Peyer's patch (tissue), 4 donors: ENCODE data around the gene MARCHF11.

ENCODE experiments used
- POLR2A ChIP-seq, 2 donors: fragments of 450-650 bp; IDR thresholded peaks; one replicate each; pipeline ENCODE4 v1.5.1; 2017; ENCODE audit warnings: antibody characterized with exemption in 2 of 2, mild to moderate bottlenecking in 2 of 2, moderate library complexity in 2 of 2
- TF ChIP-seq, protein P1 (sequence below), 6 experiments: fragments of 450-650 bp in 4 of 6; fragments of 200-600 bp in 2 of 6; sonication (generic) in 1 of 6; IDR thresholded peaks; one replicate each; pipeline ENCODE4 v1.5.1; 2017 to 2019; ENCODE audit warnings: antibody characterized with exemption in 6 of 6, mild to moderate bottlenecking in 3 of 6, moderate library complexity in 1 of 6

DNA sequence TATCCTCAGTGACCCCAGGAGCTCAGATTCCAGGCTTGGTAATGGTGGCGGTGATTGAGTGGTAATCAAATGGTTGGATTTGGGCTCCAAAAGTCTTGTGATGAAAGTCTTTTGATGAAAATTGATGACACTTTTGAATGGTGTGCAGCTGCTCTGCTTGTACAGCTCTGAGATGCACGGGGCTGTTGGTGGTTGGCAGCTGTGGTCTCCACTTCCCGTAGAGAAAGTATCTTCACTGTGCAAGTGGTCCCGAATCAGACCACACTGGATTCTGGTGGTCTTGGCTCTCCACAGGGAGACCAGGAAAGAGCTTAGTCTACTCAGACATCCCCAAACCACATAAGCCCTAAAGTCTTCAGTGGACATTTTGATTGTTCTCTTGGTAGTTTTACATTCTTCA lies 96.6 kb downstream of the MARCHF11 start:
- TF ChIP-seq, protein P1, sequence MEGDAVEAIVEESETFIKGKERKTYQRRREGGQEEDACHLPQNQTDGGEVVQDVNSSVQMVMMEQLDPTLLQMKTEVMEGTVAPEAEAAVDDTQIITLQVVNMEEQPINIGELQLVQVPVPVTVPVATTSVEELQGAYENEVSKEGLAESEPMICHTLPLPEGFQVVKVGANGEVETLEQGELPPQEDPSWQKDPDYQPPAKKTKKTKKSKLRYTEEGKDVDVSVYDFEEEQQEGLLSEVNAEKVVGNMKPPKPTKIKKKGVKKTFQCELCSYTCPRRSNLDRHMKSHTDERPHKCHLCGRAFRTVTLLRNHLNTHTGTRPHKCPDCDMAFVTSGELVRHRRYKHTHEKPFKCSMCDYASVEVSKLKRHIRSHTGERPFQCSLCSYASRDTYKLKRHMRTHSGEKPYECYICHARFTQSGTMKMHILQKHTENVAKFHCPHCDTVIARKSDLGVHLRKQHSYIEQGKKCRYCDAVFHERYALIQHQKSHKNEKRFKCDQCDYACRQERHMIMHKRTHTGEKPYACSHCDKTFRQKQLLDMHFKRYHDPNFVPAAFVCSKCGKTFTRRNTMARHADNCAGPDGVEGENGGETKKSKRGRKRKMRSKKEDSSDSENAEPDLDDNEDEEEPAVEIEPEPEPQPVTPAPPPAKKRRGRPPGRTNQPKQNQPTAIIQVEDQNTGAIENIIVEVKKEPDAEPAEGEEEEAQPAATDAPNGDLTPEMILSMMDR (IDR thresholded peaks at IDR 0.05) = no peak
- no peak for TF ChIP-seq POLR2A (IDR thresholded peaks at IDR 0.05)
